Activated CD8-positive, alpha-beta memory T cell treated with anti-CD3 and anti-CD28 coated beads for 4 hours (primary cell): ENCODE data around the gene PLEK2.
"Not testable (repeated sequence)": the region's sequence is repeated elsewhere in the genome, so short reads cannot be mapped to it uniquely, and the experiment has no call there.

ENCODE experiments used
- DNase-seq, 2 donors: peaks; one replicate each; pipeline ENCODE4 v3.0.0-alpha.2; 2020; ENCODE audit warnings: low read depth in 2 of 2

The PLEK2 gene

GRCh38 chr14:67411820-67412421 is at the start of gene PLEK2:
Gene PLEK2, minus strand, starts transcription at chr14:67412165. Its CDS starts 106 bp downstream, at chr14:67412059.
- no peak for DNase-seq

GRCh38 chr14:67461341-67461985 is 49.5 kb upstream of the PLEK2 start:
- no peak for DNase-seq

DNA sequence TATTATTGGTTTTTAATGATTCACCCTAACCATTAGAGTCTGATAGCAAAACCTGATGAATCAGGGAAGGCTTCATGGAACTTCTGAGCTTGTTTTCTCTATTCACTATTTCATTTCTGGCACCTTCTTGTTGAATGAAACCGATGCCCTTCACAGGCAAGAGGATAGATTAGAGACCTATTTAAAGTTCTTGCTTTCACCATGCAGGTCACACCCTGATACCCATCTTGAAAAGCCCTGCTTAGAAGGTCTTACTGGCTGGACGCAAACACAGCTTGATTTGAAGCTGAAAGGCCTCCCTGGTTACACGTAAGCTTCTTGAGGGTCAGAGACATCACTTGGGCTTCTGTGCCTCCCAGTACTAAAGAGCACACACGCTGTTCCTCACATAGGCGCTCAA is 47.4 kb upstream of the PLEK2 start:
- no peak for DNase-seq

DNA sequence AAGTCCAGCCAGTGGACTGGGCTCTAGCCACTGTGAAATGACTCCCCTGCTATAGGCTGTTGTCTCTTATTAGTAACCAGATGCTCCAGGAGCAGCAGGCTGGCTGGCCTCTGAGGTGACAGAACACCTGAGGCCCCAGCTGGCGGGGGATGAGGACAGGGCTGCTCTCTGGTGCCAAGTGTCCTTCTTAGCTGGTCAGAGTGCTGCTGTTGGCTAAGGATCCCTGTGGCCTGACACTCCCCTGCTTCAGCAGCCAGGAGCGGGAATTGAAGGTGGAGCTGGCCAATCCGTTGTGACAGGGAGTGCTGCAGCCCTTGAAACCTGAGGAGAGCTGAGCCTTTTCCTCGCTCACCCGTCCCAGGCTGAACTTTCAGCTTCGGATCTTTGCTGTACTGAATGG is 45.8 kb upstream of the PLEK2 start:
- DNase-seq = no peak

DNA sequence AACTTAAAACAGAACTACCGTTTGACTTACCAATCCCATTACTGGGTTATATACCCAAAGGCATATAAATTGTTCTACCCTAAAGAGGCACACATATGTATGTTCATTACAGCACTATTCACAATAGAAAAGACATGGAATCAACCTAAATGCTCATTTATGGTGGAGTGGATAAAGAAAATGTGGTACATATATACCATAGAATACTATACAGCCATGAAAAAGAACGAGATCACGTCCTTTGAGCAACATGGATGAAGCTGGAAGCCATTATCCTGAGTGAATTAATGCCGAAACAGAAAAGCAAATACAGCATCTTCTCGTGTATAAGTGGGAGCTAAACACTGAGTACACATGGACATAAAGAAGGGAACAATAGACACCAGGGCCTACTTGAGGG is 44.8 kb upstream of the PLEK2 start:
- DNase-seq = no peak

DNA sequence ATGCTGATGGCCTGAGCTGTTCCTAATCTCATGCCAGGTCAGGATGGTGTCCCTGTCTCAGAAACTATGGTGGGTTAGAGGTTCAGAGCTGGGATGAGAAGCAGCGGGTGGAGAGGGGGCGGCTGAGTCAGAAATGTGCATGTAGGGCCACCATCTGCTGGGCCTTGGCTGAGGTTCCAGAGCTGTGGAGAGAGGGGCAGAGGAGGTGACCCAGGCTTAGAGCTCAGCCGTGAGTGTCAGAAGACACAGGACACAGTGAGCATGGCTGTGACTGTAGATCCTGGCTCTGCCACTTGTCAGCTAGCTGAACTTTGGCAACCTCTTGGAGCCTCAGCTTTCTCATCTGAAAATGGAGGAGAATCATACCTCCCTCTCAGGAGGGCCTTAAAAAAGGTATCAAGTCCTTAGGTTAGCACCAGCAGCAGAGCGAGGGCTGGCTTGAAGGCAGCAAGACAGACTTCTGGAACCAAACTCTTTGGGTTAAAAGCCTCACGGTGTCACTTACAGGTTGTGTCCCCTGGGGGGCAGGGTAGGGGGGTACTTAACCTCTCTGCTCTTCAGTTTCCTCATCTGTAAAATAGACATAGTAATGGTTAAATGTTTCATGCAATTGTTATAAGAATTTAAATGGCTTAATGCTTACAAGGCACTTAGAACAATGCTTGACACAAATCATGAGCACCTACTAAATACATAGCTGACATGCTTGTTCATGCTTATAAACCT is 41.8 kb upstream of the PLEK2 start:
- DNase-seq = no peak

DNA sequence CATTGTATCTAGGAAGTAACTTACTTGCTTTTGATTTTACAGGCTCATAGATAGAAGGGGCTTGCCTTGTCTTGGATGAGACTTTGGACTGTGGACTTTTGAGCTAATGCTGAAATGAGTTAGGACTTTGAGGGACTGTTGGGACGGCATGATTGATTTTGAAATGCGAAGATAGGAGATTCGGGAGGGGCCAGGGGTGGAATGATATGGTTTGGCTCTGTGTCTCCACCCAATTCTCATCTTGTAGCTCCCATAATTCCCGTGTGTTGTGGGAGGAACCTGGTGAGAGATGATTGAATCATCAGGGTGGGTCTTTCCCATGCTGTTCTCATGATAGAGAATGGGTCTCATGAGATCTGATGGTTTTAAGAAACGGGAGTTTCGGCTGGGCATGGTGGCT is 39.7 kb upstream of the PLEK2 start:
- not testable (repeated sequence) for DNase-seq

DNA sequence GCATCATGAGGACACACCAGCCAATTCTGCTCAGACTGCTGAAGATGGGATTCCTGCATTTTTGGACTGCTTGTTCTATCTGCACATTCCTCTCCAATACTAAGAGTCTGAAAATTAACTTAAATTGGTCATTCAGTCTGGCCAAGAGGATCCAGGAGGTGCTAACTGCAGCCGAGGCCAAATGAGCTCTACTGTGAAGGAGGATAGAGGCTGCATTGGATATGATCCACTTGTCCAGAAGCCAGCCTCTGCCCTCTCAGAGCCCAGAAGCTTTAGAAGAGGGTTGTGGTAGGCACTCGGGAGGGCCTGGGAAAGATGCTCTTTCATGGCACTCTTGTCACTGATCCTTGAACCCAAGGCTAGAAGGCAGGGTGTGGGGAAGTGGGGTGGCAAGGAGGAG is 37.1 kb upstream of the PLEK2 start:
- DNase-seq = no peak

GRCh38 chr14:67447033-67447381 is 35.0 kb upstream of the PLEK2 start:
- DNase-seq = no peak

- no peak for DNase-seq
Observed at GRCh38 chr14:67446371-67447032, 34.5 kb upstream of the PLEK2 start.

- DNase-seq = no peak
Observed at GRCh38 chr14:67444395-67444794, 32.4 kb upstream of the PLEK2 start.

GRCh38 chr14:67442139-67442906 is 30.4 kb upstream of the PLEK2 start:
- DNase-seq = no peak

- DNase-seq = no peak
Observed at GRCh38 chr14:67441672-67442071, 29.7 kb upstream of the PLEK2 start.

DNA sequence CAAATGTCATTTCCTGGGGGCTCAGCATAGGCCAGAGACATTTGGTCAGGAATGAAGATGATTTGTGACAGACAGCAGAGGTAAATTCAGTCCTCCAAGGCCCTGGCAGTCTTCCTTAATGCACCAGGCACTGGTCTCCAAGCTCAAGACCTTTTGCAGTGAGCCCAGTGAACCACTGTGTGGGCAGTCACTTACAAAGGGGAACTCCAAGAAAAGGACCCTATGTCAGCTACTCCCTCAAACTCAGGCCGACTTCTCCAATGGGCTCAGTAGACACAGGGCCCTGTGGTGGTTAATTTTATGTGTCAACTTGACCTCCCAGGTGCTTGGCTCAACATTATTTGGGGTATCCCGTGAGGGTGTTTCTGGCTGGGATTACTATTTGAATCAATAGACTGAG is 29.3 kb upstream of the PLEK2 start:
- no peak for DNase-seq

GRCh38 chr14:67440513-67440912 is 28.5 kb upstream of the PLEK2 start:
- no peak for DNase-seq

GRCh38 chr14:67438969-67439368 is 27.0 kb upstream of the PLEK2 start:
- no peak for DNase-seq

DNA sequence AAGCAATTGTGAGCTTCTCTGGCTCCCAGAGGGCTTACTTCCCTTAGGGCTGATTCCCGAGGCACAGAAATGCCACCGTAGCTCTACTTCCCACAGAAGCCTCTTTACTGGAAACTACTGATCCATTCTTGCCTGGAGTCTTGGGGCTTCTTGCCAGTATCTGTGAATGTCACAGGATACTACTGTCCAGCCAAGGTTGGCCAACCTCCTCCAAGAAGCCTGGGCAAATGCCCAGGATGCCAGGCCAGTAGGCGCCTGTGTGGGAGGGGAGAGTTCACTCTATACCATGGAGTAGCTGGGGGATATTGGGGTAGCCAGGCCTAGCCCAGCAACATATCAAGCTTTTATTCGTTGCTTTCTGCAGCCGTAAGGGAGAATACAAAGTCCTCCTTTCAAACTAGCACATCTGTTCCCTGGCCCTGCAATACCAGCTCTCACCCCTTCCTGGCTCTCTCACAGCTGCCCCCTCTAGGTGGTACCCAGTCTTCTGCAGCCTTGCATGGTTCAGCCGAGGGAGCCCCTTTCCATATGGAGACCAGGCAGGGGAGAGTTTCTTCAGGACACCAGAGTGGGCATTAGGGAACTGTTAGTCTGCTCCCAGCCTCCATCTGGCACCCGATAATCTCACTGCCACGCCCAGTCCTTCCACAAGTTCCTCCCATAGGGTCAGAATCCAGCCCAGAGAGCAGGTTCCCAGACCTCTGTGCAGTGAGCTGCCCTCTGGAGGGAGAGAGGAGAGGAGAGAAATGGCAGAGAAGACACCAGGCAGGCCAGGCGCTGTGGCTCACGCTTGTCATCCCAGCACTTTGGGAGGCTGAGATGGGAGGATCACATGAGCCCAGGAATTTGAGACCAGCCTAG is 24.3 kb upstream of the PLEK2 start:
- DNase-seq = no peak

DNA sequence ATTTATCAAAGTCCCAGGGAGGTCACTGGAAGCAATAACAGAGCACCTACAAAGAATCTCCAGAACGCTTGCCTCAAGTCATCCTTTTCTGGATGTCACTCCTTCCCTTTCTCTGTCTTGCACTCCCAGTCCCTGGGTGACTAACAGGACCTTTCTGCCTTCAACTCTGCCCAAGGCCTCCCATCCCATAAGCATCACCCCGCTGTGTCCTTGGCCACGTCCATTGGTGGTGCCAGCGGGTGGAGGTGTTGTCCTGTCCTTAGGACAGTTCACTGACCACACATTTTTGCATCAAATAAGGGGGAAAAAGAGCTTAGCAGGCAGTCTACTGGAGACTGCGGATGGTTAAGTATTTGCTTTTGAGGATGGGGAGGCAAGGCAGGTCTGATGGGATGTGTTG is 23.6 kb upstream of the PLEK2 start:
- no peak for DNase-seq

GRCh38 chr14:67432050-67432564 is 20.1 kb upstream of the PLEK2 start:
- no peak for DNase-seq

DNA sequence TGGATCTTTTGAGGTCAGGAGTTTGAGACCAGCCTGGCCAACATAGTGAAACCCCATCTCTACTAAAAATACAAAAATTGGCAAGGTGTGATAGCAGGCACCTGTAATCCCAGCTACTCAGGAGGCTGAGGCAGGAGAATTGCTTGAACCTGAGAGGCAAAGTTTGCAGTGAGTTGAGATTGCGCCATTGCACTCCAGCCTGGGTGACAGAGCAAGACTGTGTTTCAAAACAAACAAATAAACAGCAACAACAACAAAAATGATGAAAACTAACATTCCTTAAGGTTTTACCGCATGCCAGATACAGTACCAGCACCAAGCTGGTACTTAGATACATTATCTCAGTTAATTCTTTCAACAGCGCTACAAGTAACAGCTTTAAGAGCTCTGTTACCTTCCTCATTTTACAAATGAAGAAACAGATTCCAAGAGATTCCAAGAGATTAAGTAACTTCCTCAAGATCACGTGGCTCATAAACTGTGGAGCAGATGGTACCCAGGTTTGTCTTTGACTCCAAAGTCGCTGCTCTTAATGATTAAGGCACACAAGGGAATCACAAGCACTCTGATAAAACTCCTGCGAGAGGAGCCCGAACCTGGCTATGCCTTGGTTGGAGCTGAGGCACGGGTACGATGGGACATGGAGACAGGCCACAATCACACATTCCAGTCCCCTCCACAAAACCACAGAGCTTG is 17.7 kb upstream of the PLEK2 start:
- no peak for DNase-seq
